ENCODE data around the gene SAG.

SAG gene

GRCh38 chr2:233317196-233317943 lies 9.8 kb downstream of the SAG start:
- no peaks in the 10 kb centered on the region for H3K9me3 Mint-ChIP-seq
- H3K4me3 Mint-ChIP-seq: no peak overlapping the region
- TF ChIP-seq CTCF (IDR thresholded peaks at IDR 0.05; ENCODE audit: unreplicated experiment in 3 of 3): no peak
- H3K27me3 Mint-ChIP-seq (ENCODE audit: low read depth): peaks cover 11% of the 10 kb centered on the region
- no peak overlapping the region for H3K27ac Mint-ChIP-seq
- peaks cover 5% of the 10 kb centered on the region for H3K4me1 Mint-ChIP-seq
- H3K36me3 Mint-ChIP-seq (ENCODE audit: low read depth): no peaks in the 10 kb centered on the region

- Mint-ChIP-seq H3K27ac (no peak overlapping the region), H3K36me3 (ENCODE audit: low read depth) (no peaks in the 10 kb centered on the region), H3K9me3 (no peaks in the 10 kb centered on the region), H3K4me1 (no peaks in the 10 kb centered on the region), H3K27me3 (ENCODE audit: low read depth) (peaks cover 14% of the 10 kb centered on the region), H3K4me3 (no peak overlapping the region)
- TF ChIP-seq CTCF (IDR thresholded peaks at IDR 0.05; ENCODE audit: unreplicated experiment in 3 of 3): no peak
Measured at GRCh38 chr2:233319256-233319655, 11.6 kb downstream of the SAG start.

- Mint-ChIP-seq H3K27ac (no peak overlapping the region), H3K27me3 (ENCODE audit: low read depth) (peaks cover 18% of the 10 kb centered on the region), H3K36me3 (ENCODE audit: low read depth) (no peaks in the 10 kb centered on the region), H3K4me3 (no peak overlapping the region), H3K4me1 (no peaks in the 10 kb centered on the region), H3K9me3 (no peaks in the 10 kb centered on the region)
- no peak for TF ChIP-seq CTCF (IDR thresholded peaks at IDR 0.05; ENCODE audit: unreplicated experiment in 3 of 3)
Measured at GRCh38 chr2:233320470-233320869, 12.9 kb downstream of the SAG start.

GRCh38 chr2:233321166-233321565 lies 13.6 kb downstream of the SAG start:
- Mint-ChIP-seq H3K4me3 (no peak overlapping the region), H3K9me3 (no peaks in the 10 kb centered on the region), H3K4me1 (no peaks in the 10 kb centered on the region), H3K27ac (no peak overlapping the region), H3K36me3 (ENCODE audit: low read depth) (no peaks in the 10 kb centered on the region), H3K27me3 (ENCODE audit: low read depth) (peaks cover 18% of the 10 kb centered on the region)
- no peak for TF ChIP-seq CTCF (IDR thresholded peaks at IDR 0.05; ENCODE audit: unreplicated experiment in 3 of 3)

GRCh38 chr2:233323851-233324250 lies 16.2 kb downstream of the SAG start:
- H3K36me3 Mint-ChIP-seq (ENCODE audit: low read depth): no peaks in the 10 kb centered on the region
- H3K27me3 Mint-ChIP-seq (ENCODE audit: low read depth): peaks cover 17% of the 10 kb centered on the region
- no peak overlapping the region for H3K4me3 Mint-ChIP-seq
- no peak for TF ChIP-seq CTCF (IDR thresholded peaks at IDR 0.05; ENCODE audit: unreplicated experiment in 3 of 3)
- H3K4me1 Mint-ChIP-seq: no peaks in the 10 kb centered on the region
- no peak overlapping the region for H3K27ac Mint-ChIP-seq
- H3K9me3 Mint-ChIP-seq: no peaks in the 10 kb centered on the region

GRCh38 chr2:233325256-233325655 lies 17.6 kb downstream of the SAG start:
- no peaks in the 10 kb centered on the region for H3K4me1 Mint-ChIP-seq
- H3K27ac Mint-ChIP-seq: no peak overlapping the region
- no peak for TF ChIP-seq CTCF (IDR thresholded peaks at IDR 0.05; ENCODE audit: unreplicated experiment in 3 of 3)
- no peaks in the 10 kb centered on the region for H3K36me3 Mint-ChIP-seq (ENCODE audit: low read depth)
- H3K4me3 Mint-ChIP-seq: no peak overlapping the region
- H3K9me3 Mint-ChIP-seq: no peaks in the 10 kb centered on the region
- H3K27me3 Mint-ChIP-seq (ENCODE audit: low read depth): peaks cover 13% of the 10 kb centered on the region

Measured in nephron (organoid).